HG03354 (cell line): ENCODE measurements around the gene CLEC20A.

Experiments
- ATAC-seq: cut with Tn5 transposase; IDR thresholded peaks from one replicate; pipeline ENCODE4 v1.9.1; 2021; ENCODE audit warnings: mild to moderate bottlenecking; ENCODE audit not compliant: unreplicated experiment, poor library complexity, severe bottlenecking

The CLEC20A gene

DNA sequence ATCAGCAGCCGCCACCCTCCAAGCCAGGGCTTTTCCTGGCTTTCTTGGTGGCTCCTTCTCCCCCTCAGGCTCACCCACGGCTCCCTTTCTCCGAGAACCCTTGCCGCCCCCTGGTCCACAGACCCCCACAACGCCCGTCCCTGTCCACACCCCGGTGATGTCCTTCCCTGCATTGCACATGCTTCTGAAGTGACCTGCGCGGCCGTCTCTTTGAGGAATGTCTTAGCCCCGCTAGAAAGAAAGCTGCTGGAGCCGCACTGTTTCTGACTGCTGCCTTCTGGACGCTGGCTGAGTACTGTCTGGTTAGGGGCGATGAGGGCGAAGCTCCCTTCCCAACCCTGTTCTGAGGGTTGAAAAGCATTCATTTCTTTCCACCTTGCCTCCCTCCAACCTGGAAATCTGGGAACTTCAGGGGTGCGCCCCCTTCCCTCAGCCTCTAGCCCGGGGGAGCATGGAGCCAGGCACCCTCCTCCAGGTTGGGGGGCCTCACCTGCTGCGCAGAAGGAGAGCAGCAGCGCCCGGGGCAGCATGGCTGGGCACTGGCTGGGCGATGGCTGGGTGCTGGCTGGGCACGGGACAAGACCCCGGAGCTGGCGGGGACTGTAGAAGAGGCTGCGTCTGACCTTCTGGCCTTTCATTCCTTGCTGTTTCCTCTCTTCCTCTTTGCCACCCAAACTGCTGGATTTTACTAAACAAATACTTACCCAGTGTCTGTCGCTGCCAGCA lies at the start of gene CLEC20A:
CLEC20A (minus strand) TSS at position 555 of the 726 bp plus-strand sequence; CDS start at position 530, 25 bp downstream.
- ATAC-seq, result no peak

DNA sequence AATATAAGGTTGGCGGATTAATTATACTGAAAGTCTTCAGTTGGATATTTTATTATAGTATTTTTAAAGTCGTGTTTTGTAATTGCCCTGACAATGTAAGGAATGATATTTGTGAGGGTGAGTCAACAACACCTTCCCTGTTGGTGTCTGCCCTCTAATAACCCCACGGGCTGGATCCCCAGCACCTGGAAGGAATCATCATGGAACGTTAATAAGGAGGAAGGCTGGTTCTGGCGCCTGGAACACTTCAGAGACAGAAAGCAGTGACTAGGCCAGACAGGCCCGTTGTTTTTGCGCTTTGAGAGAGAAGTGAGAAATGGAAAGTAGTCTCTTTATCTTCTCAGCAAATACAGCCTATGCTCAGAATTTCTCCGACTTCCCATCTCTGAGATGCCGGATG lies 47.8 kb upstream of the CLEC20A start:
- ATAC-seq, result no peak

DNA sequence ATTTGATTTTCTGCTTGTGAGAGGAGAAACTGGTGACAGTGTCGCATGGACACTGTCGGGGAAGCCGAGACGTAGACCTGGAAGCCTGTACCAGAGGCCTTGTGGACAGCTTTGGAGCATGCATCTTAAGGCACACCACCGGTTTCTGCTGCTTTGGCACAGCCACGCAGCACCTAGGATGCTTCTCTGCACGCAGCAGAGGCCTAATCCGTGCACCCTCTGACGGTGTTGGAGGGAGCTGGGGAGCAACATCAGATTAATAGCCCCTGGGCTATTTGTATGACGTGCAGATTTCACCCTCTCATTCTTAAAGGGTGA lies 46.5 kb upstream of the CLEC20A start:
- peak; percentile 49 for ATAC-seq

DNA sequence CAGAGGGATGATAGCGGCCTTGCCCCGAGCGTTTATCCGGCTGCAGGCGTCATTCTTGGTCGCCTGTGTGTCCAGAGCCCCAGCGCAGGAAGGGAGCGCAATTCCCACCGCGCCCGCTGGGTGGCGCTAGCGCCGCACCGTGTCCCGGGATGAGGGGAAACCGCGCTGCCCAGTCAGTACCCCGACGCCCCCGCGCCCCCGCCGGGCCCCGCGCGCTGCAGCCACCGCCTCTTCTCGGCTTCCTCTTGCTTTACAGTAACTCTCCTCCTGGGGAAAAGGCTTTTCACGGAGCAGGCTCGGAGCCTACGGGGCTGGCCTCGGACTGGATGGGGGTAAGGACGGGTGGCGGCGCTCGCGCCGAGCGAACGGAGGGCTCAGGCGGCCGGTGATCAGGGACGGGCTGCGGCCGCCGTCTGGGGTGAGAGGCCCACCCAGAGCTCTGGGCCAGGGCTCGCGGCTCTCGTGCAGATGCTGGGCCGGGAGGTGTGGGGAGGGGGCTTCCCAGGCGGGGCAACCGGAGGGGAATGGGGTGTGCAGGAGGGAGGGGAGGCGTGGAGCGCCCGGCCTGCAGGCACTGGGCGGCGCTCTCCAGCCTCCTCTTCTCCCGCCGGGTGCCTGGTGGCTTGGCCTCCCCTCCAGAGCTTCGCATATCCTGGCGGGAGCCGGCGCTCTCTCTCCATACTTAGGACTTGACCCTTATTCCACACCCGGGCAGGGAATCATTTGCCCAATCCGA lies 46.0 kb upstream of the CLEC20A start:
- ATAC-seq, result peak; percentile 84

DNA sequence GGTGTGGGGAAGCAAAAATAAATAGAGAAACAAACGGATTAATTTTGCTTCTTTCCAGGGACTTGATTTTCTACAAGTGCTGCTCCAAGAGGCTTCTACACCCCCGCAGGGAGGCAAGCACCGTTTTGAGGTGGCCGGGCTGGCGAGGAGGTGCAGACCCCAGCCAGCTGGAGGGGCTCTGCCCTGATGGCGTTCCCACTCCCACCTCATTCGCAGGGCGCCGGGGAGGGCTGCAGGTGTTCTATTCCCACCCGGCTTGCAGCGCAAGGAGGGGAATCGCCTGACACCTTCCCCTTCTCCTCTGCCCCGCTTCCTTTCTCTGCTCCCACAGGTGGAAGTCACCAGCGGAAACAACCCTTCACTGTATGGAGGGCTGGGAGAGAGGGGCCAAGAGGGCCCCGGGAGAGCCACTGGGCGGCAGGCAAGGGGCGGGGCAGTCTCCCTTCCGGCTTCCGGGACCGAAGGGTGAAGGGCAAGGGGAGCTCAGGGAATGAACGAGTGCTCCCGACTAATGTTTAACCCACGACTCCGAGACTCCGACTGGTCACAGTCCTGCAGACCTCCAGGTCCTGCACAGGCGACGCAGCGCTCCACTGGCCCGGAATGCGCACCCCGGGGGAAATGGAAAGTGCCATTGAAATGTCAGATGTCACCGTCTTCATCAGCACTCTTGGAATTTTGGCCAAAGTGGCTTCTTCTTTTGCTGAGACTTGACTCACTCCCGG lies 45.2 kb upstream of the CLEC20A start:
- peak; percentile 47 for ATAC-seq

DNA sequence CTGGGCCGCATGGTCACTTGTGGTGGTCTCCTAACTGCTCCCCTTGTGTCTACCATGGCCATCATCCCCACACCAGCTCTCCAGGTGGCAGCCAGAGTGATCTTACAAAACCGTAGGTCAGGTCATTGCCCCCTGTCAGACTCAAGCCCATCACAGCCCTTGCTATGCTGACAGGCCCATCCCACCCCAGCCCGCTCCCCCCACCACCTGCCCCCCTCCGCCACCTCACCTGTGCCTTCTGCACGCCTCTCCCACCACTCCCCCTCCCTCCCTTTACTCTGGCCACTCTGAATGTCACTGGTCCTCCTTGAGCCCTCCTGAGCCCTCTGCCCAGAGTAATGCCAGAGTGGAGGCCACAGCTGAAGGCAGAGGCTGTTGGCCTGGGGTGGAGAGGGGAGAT lies 44.6 kb upstream of the CLEC20A start:
- no peak for ATAC-seq

DNA sequence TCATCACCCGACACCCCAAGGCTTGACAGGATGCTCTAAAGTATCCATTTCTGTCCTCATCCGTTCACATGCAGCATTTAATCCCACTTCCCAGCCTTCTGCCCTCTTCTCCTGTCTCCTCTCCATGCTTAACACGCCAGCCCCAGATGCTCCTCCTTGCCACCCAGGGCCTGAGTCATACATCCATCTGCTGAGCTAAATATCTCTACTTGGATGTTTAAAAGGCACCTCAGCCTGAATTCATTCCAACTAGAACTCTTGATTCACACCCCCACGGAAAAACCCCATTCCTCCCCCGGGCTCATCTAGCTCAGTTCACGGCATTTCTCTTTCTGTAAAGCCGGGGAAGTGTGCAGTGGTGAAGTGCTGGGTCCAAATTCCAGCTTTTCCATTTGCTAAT lies 43.9 kb upstream of the CLEC20A start:
- ATAC-seq, result no peak

DNA sequence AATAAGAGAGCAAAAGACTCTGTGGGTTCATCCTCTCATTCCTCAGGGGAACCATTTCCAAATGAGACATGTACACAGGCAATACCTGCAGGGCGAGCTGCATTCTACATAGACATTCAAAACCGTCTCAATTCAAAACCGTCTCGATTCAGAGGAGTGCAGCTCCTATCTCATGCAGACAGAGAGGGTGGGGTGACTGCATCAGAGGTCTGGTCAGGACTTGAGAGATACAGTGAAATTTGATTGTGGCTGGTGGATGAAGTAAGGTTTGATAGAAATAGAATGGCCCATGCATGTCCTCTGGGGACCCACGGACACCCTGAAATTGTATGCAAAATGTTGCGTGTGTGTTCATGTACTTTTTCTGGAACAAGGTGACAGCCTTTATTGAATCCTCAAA lies 43.4 kb upstream of the CLEC20A start:
- ATAC-seq, result no peak

DNA sequence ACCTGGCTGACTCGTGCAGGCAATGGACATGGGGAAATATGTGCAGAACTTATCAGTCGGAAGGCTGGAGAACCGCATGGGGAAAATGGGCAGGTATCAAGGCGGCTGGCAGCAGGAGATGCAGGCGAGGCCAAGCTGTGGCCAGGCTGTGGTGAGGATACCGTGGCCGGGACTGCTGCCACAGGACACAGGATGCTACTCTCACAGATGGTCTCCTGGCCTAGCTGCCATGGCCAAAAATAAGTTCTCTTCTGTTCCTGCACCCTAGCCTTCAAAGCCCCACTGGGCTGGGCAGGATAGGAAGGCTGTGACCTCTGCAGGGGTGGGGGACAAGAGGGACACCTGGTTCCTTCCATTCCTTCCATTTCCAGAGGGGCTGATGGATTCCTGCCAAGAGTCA lies 42.5 kb upstream of the CLEC20A start:
- no peak for ATAC-seq

DNA sequence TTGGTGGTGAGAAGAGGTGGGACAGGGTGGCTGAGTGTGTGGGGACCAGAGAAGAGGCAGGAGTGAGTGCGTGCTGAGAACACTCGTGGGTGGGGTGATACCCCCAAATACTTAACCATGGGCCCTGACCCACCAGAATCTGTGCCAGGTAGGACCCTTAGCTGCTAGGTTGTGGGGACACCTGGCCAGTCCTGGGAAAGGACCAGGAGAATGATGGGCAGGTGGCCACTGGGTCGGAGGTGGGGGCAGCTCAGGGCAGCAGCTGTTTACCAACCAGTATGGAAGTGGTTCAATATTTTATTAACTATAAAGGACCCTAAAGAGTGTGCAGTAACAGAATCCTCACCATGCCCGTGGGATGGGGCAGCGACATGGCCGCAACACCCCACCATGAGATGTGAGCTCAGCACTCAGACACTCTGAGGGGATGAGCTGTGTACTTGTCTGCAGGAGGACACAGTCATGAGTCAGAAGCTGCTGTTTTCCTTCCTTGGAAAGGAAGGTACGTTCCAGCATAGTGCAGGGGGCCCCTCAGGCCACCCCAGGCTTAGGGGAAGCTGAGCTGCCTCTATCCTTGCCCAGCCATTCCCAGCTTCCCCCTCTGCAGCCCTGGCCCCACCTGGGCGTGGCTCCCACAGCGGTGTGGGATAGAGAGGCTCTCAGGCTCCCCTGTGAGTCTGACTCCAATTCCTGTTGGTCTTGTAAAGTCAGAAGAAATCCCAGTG lies 41.6 kb upstream of the CLEC20A start:
- ATAC-seq, result no peak

DNA sequence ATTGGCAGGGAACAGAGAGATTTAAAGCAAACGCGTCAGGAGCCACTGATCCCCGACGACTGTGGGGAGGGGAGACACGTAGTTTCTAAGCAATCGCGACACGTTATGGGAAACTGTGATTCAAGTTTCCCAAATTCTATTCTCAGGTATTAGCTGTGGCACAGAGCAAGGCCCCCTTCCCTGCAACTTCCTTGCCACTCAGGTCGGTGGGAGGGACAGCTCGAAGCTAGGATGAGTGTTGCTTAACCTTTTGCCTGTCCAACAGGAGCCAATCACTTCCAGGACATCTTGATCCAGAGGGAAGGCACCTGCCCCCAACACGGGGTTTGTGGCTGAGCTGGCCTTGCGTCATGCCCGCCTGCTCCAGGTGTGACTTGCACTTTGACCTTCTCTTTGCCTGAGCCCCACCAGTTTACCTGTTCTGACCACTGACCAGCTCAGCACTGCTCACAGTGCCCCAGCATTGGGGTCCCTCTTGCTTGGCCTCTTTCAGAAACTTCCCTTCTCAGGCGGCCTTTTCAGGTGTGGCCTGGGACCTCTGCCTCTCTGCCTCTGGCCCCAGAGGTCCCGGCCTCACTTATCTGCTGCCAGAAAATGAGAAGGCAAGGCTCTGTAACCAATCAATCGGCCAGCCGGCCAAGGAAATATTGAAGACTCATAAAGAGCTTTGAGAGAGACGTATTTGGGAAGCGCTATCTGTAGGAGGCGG lies 40.8 kb upstream of the CLEC20A start:
- no peak for ATAC-seq

DNA sequence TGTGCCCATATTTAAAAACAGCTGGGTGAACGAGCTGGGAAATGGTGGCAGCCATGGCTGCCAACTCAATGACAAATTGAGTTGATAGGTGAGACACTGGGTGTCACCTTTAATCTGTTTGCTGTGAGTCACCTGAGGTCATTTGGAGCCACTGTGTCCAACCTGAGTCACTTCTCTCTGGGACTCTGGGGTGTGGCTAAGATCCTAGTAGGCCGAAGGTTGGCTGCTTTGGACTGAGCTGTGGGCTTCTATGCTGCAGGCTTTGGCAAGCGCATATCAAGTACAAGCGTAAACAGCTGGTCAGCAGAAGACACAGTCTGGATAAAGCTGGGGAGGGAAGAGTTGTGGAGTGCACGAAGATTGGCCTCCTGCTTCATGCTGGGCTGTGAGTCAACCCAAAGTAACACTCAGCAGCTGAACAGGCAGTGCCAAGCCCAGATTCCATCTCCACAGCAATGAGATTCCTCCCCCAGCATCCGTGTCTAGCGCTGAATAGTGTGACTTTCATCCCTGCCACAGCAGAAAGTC lies 40.1 kb upstream of the CLEC20A start:
- no peak for ATAC-seq

DNA sequence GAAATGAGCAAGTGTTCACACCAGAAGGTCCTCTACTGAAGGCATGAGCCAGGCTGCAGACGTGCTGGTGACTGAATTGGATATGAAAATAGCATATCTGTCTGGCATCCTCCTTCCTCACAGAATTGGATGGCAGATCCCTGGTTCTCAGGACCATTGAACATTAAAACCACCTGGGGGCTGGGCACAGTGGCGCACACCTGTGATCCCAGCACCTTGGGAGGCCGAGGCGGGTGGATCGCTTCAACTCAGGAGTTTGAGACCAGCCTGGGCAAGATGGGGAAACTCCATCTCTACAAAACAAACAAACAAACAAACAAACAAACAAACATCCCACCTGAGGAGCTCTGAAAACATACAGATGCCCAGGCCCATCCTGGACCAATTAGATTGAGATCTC lies 39.6 kb upstream of the CLEC20A start:
- ATAC-seq, result no peak

DNA sequence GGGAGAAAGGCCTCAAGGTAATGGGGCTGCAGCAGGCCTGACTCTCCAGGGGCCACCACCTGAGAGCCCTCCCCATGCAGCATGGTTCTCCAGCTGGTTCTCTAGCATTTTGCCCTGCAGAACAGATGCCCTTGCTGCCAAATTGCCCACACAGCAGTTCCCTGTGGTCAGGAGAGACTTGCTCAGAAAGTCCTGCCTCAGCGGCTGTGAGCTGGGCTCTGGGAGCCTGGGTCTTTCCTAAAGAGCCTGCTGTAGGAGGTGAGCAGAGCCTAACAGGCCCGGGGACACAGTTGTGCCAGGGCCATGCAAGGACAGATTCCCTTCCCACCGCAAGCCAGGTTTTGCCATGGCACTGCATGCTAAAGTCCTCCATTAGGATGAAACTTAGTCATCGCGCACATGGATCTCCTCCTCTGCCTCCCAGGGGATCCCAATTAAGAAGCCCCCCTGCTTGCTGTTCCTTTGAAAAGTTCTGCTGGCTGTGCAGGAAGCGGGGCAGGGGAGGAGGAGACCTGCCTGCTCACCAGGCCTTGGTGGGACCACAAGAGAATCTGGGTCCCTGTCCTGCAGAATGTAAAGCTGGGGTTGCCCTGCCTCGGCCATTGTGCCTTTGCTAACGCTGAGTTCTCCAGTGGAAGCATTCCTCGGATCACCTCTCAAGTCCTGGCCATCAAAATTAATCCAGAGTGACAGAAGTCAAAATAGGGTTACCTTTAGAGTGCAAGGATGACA lies 37.5 kb upstream of the CLEC20A start:
- no peak for ATAC-seq

DNA sequence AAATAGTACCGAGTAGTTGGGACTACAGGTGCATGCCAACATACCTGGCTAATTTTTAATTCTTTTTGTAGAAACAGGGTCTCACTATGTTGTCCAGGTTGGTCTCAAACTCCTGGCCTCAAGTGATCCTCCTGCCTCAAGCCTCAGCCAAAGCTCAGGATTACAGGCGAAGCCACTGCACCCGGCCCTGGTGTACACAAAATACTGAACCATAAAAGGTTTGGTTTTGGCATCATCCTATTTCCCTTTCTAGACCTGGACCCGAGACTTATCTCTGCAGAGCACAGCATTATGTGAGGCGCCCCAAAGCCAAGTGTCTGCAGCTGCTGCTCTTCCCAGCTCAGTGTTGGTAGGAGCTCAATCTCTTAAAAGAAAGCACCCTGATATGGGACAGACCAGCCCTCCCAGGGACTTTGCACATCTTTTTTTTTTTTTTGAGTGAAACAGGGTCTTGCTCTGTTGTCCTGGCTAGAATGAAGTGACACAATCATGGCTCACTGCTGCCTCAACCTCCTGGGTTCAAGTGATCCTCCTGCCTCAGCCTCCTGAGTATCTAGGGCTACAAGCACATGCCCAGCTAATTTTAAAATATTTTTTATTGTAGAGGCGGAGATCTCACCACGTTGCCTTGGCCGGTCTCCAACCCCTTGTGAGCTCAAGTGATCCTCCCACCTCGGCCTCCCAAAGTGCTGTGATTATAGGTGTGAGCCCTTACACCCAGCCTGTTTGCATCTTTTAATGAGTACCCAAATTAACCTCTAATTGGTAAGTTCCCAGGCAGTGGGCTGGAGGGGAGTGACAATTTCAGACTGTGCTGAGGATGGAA lies 36.6 kb upstream of the CLEC20A start:
- no peak for ATAC-seq

DNA sequence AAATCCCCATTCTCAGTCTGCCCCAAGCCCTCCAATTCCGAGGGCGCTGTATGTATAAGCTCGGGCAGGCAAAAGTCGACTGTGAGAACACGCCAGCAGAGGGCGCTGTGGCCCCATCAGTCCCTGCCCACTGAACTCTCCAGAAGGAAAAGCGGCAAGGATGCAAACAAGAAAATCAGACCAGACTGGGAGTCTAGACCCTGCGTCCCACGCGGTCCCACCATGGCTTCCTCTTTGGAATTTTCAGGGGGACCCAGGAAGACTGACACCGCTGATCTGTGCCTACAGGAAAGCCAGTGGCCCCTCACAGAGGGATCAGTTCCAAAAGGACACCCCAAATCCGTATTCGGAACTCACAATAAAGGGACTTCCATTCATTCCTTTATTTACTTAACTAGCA lies 35.6 kb upstream of the CLEC20A start:
- ATAC-seq, result peak; percentile 83

DNA sequence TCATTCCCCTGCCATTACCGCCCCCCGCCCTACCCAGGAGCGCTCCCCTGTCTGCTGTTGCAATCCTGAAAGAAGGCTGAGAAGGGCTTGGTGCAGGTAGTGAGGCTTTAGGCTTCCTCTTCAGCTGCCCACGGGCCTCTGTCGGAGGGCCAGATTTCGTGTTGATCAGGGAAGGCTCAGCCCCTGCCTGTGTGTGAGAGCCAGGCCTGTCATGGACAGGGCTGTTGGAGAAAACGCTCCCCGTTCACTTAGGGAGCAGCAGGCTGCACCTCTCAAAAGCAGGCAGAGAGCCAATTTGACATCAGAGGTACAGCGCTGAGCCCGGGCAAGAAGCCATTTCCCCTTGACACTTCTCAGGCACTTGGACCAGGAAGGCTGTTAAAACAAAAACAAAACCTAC lies 35.1 kb upstream of the CLEC20A start:
- peak; percentile 20 for ATAC-seq

DNA sequence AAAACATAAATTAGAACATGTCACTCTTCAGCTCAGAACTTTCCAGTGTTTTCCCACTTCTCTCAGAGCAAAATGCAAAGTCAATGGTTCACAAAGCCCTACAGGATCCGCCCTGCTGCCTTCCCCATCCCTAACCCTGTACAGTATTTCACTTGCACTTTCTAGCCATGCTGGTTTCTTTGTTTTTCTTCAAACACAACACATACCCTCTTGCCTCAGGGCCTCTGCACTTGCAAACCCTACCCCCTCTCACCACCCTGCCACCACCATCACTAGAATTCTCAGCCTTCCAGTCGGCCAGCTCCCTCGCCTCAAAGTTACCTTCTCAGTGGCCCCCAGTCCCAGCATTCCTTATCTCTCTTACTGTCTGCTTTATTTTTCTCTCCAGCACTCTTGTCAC lies 33.7 kb upstream of the CLEC20A start:
- no peak for ATAC-seq
